K562 (cell line): ENCODE results near the gene CNIH4. TPM values are rescaled to one million over a fixed set of nuclear protein-coding genes. Genes with fewer than 3 reads are reported as not detected.

Experiments
- CHCHD3 ChIP-seq: fragments of 250-450 bp; sonication (Bioruptor Pico); IDR thresholded peaks from 2 replicates; pipeline ENCODE4 v2.1.2; 2022; ENCODE audit warnings: mild to moderate bottlenecking
- CREBBP ChIP-seq: IDR thresholded peaks from one replicate; pipeline ENCODE4 v1.6.1; 2012; ENCODE audit warnings: low read depth, mild to moderate bottlenecking, control low read depth, inconsistent platforms, low read length
- GTF2E2 ChIP-seq: fragments of 200-800 bp; sonication (Bioruptor generic); IDR thresholded peaks from 2 replicates; pipeline ENCODE4 v1.6.1; 2016; ENCODE audit warnings: missing genetic modification characterization, missing compliant biosample characterization
- HEY1 ChIP-seq: fragments of 250-450 bp; sonication (Bioruptor Pico); IDR thresholded peaks from 2 replicates; pipeline ENCODE4 v1.5.0; 2020; ENCODE audit warnings: mild to moderate bottlenecking, moderate library complexity, borderline replicate concordance
- MAFG ChIP-seq: fragments of 450-650 bp; conservative IDR thresholded peaks from 2 replicates; pipeline ENCODE4 v1.6.1; 2016; ENCODE audit warnings: missing genetic modification characterization, missing compliant biosample characterization
- NUFIP1 ChIP-seq: fragments of 450-650 bp; IDR thresholded peaks from 2 replicates; pipeline ENCODE4 v1.6.1; 2018; ENCODE audit not compliant: partially characterized antibody
- PHF21A ChIP-seq: fragments of 450-650 bp; IDR thresholded peaks from 2 replicates; pipeline ENCODE4 v1.6.1; 2017; ENCODE audit warnings: low read depth, borderline replicate concordance
- SMARCA4 ChIP-seq: fragments of 450-650 bp; IDR thresholded peaks from 2 replicates; pipeline ENCODE4 v1.6.1; 2016
- ZBTB11 ChIP-seq, 3 experiments: fragments of 200-800 bp in 1 of 3; fragments of 250-450 bp in 1 of 3; fragments of 450-650 bp in 1 of 3; sonication (Bioruptor Pico) in 1 of 3; sonication (Bioruptor generic) in 1 of 3; formaldehyde crosslinking in 1 of 3; IDR thresholded peaks; 2 replicates each; pipeline versions ENCODE4 v1.6.1 to v1.8.0; 2016 to 2022; ENCODE audit warnings: mild to moderate bottlenecking in 2 of 3, missing genetic modification characterization in 2 of 3, missing compliant biosample characterization in 1 of 3, moderate library complexity in 1 of 3
- ZFP30 ChIP-seq: fragments of 250-450 bp; sonication (Bioruptor Pico); IDR thresholded peaks from 2 replicates; pipeline ENCODE4 v1.8.0; 2022; ENCODE audit warnings: moderate library complexity, mild to moderate bottlenecking, inconsistent platforms, borderline replicate concordance
- ZNF507 ChIP-seq: conservative IDR thresholded peaks from 2 replicates; pipeline ENCODE4 v1.6.1; 2017; ENCODE audit warnings: missing genetic modification characterization, missing compliant biosample characterization
- ZNF57 ChIP-seq: fragments of 450-650 bp; formaldehyde crosslinking; IDR thresholded peaks from 2 replicates; pipeline ENCODE4 v1.4.0; 2020; ENCODE audit warnings: mild to moderate bottlenecking, moderate library complexity
- ZNF609 ChIP-seq: sonication (generic); formaldehyde crosslinking; IDR thresholded peaks from 2 replicates; pipeline ENCODE4 v1.8.1; 2023; ENCODE audit warnings: missing genetic modification reagents, mild to moderate bottlenecking, borderline replicate concordance
- ZNF780A ChIP-seq: fragments of 250-450 bp; sonication (Bioruptor Pico); IDR thresholded peaks from 2 replicates; pipeline ENCODE4 v1.5.0; 2021; ENCODE audit warnings: mild to moderate bottlenecking
- polyA plus RNA-seq, 8 experiments: library from polyadenylated mRNA; depleted of rRNA in 4 of 8; stranded (reverse) in 5 of 8; unstranded in 3 of 8; fragments of >200 nt; fragmentation: Nextera tagmentation in 2 of 8; fragmentation: Illumina TruSeq in 1 of 8; extraction: Ambion mirVana in 2 of 8; extraction: Trizol in 1 of 8; gene quantifications; 2 replicates each; pipeline versions ENCODE4 v1.2.1 to v1.2.3, GENCODE V29; 2011 to 2014; ENCODE audit warnings: inconsistent platforms in 1 of 8, missing spikeins in 1 of 8
- total RNA-seq, 7 experiments: library from RNA; depleted of rRNA in 6 of 7; stranded (reverse); fragments of >200 nt in 6 of 7; fragmentation: Illumina TruSeq in 2 of 7; extraction: Trizol in 2 of 7; gene quantifications; 2 replicates each; pipeline versions ENCODE4 v1.2.1 to v1.2.3, GENCODE V29; 2011 to 2021; ENCODE audit warnings: low replicate concordance in 1 of 7
- TF ChIP-seq, protein P1 (sequence below): fragments of 250-450 bp; sonication (Bioruptor Pico); IDR thresholded peaks from 2 replicates; pipeline ENCODE4 v1.5.0; 2021; ENCODE audit warnings: mild to moderate bottlenecking, moderate library complexity

CNIH4 gene
- total and polyA plus RNA-seq, 9 of the 15 experiments (the other 6 are each of a cell fraction or from before 2014, with no cell fraction given) = 41.3 to 266 (median 61.1) TPM

DNA sequence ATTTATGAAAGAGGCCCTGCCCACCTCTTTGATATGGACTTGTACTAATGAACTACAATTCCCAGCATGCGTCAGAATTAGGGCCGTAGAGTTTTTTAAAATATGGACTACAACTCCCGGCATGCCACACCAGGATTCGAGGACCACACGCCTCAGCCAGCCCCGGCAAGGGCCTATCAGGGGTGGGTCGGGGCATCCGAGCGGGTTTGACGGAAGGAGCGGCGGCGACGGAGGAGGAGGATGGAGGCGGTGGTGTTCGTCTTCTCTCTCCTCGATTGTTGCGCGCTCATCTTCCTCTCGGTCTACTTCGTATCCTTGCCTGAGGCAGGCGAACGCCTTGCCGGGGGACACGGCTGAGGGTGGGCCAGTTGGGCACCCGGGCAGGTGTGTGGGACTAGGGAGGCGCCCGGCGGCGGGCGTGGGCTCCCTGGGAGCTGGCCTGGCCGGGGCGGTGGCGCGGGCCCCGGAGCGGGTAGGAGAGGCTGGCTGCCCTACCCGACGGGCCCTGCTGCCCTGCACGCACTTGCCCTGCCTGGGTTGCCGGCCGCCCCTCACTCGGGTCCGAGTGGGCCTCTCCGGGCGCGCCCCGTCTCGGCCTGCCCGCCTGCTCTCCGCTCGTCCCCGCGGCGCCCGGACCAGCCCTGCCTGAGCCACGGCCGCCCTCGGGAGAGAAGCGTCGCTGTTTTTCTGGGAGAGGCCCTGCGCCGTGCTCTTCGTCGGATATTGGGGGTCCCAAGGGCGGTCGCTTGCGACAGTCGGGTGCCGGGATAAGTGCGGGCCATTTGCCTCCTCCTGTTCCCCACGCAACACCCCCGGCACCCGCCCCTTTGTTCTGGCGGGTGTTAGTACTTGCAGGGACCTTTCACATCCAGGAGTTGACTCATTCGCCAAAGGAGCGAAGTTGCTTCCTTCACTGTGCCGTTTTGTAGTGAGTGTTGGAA lies at the start of gene CNIH4 (continued):
- TF ChIP-seq, protein P1, sequence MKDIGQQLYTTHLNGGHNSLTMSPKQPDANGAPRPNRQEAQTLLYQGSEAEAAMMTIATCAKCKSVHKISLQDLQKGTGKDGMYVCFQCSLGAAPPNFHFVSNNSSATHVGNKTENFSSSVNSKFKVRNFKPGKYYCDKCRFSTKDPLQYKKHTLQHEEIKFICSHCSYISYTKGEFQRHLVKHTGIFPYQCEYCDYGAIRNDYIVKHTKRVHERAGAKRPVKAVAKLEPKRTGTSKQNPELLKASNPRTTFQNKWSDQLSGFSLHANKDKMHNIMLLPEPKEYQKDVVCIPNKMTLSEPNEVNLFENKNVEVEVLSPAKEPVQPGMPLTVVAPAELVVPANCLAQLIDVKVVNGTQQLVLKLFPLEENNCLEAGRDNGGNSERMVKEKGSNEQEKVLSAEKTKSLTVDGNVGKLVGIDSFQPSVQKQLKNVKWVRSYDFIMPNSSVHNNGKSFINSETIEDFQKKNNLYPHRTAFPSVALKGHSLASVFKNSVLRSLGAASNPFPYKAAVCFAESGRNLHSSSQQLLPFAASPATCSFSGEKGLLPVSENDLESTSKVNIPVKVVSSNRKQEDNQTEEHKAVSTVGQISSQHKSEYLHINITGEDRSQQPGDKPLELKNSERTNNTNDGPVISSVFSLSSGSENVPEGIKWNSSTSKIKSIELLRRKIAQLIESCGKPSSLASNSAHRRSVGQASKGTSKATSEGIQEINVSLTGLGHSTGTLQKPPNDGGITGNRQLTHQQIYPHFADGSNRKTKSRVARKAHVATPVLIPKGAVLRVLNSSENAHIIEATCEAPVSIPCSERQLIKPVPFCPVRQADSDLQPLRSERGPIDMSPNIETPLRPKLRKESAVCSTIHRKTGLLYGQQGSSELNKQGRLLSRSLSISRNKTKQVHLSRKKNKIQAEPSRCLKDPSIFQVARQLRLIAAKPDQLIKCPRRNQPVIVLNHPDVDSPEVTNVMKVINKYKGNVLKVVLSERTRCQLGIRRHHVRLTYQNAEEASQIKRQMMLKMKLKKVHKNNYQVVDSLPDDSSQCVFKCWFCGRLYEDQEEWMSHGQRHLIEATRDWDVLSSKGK = no peak
- TF ChIP-seq MAFG (tag) (no peak), SMARCA4 (peak; percentile 57; the same call in 1 of the 2 replicates), NUFIP1 (no peak), ZBTB11 (CRISPR knock-in tag; IDR thresholded peaks at IDR 0.05) (peak in 1 of 3 experiments; percentile 72; a peak in 2 of 6 replicates), ZNF57 (no peak), ZFP30 (CRISPR knock-in tag) (no peak), GTF2E2 (tag) (peak; percentile 14; the same call in 1 of the 2 replicates), ZNF507 (tag) (no peak), HEY1 (CRISPR knock-in tag) (no peak), CREBBP (no peak), ZNF780A (CRISPR knock-in tag) (no peak), CHCHD3 (CRISPR knock-in tag) (no peak), PHF21A (no peak), ZNF609 (0 out of 2 replicates have a peak, but pooled peaks have one; percentile 70)
